CD4-positive, alpha-beta T cell treated with Interferon alpha-2 for 1 hour (primary cell): Measurements from ENCODE around the gene G3BP2.
"Not testable (repeated sequence)": the region's sequence is repeated elsewhere in the genome, so short reads cannot be mapped to it uniquely, and the experiment has no call there.

Experiments
- DNase-seq, 2 donors: peaks; one replicate each; pipeline ENCODE4 v3.0.0-alpha.2; 2020 to 2022

Gene G3BP2

DNA sequence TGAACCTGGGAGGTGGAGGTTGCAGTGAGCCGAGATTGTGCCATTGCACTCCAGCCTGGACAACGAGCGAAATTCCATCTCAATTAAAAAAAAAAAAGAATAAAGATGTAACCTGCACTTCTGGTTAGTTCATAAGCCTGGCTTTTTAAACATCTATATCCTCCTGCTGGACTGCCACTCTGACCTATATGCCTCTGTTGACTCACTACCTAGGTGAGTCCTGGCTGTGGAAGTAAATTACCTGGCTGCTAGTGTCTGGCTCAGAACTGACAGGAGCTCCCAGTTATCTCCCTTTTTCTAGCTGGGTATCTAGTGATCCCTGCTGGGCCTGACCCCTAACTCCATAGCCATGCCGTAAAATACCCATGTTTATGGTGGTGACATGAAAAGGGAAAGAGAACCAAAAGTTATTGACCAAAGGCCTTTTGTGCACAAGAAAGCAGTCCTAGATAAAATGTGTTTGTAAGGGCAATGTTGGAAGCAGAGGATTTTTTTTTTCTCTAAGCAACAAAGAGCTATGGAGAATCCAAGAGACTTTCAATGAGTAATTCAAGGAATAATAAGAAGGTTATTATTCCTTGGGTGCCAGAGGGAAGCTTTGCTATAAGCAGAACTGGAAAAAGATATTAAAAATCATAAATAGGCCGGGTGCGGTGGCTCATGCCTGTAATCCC lies 10.4 kb upstream of the G3BP2 start:
- DNase-seq, result no peak

DNA sequence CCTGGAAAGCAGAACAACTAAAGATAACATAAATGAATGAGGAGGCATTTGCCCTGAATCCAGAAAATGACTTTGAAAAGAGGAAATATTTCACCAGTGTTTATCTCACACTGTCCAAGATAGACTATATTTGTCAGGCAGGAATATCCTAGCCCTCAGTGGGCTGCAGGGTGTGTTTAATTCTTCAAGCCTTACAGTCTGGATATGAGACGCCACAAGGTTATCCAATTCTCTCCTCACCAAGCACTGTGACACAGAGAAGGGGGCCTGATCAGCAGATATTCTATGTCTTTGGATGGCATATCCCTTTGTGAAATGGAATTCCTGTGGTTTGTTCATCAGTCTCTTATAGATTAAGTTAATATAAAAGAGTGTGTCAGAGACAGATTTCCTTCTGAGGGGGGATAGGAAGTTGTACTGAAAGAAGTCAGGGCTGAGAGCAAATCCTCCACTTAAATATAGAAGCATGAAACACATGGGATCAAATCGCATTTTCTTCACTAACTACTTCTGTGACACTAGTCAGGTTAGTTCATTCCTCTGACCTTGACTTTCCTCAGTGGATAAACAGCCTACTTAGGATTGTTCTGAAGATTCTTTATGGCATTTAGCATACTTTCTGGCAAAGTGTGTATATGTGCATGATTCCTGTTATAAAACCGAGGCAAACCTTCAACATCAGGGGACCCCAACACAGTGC lies 6.8 kb upstream of the G3BP2 start:
- DNase-seq, result no peak

DNA sequence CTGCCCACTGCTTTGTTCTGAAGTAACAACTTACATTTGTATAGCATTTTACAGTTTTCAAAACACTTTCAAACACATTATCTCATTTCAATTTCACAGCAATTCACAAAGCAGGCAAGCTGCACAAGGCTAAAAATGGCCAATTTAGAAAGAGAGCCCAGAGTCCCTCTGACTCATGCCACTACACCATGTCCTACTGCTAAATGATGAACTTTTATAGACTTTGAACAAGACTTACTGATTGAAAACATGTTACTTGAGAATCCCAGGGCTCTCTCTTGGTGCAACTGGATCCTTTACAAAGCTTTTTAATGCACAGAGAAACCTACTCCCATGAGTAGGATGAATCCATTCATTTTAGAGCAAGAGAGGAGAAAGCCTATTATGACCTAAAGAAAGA lies 5.8 kb upstream of the G3BP2 start:
- no peak for DNase-seq

DNA sequence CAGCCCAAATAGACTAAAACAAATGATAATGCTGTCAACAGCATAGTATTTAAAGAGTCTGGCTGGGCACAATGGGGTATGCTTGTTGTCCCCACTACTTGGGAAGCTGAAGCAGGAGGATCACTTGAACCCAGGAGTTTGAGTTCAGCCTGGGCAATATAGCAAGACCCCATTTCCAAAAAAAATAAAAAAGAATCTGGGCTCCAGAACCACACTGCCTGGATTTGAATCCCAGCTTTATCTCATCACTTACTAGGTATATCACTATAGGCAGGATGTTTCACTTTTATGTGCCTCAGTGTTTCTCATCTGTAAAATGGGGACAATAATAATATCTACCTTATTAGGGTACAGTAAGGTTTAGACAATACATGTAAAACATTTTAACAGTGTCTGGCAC lies 5.3 kb upstream of the G3BP2 start:
- no peak for DNase-seq

DNA sequence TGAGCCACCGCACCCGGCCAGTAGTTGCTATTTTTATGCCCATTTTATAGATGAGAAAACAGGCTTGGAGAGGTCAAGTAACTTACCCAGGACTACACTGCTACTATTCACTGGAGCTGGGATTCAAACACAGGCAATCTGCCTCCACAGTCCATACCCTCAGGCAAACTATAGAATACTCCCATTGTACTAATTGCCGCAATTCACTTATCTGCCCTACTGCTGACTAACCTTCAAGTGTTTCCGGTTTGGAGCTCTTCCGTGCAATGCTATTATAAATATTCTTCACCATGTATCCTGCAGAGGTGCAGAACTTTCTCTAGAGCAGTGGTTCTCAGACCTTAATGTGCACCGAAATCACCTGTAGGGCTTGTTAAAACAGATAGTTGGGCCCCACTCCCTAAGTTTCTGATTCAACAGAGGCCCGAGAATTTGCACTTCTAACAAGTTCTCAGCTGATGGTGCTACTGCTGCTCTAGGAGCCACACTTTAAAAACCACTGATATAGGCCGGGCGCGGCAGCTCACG lies 1.9 kb upstream of the G3BP2 start:
- no peak for DNase-seq

DNA sequence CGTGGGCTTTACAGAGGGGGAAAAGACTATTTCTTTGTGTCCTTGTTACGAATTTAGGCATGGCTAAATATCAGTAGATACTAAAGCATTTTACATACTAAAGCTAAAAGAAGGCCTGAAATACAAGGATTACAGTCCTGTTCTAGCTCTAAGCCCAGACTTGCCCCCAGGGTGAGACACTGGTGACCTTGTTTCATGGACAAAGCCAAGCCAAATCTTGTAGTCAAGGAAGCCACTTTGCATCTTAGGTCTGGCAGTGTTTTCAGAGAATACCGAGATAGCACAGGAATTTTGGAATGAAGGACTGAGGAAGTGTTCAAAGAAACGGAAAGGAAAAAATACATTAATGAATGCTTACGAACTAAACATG lies 733 bp upstream of the G3BP2 start:
- no peak for DNase-seq

DNA sequence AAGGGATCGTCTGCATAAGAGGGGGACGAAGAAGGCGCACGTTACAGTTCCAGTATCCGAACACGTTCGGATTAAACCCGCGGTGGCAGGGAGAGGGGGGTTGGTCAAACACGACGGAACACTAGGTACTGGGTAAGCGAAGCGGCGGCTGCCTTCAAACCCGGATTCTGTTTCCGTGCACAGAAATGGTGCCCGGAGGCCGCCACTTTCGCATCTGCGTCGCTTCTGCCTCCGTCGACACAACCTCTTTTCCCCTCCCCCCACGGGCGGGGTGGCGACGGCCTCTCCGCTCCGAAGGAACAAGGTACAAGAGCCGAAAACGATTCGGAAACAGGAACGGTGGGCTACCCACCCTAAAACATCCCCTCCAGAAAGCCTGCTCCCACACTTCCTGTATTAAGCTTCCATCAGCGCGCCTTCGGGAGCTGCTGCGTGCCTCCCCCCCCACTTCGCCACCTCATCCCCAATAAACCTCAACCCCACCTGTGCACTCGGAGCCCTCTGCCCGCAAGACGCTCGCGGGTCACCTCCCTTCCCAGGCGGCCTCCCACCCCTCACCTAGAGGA lies 667 bp downstream of the G3BP2 start:
- DNase-seq, result peak; percentile 78 to 83

DNA sequence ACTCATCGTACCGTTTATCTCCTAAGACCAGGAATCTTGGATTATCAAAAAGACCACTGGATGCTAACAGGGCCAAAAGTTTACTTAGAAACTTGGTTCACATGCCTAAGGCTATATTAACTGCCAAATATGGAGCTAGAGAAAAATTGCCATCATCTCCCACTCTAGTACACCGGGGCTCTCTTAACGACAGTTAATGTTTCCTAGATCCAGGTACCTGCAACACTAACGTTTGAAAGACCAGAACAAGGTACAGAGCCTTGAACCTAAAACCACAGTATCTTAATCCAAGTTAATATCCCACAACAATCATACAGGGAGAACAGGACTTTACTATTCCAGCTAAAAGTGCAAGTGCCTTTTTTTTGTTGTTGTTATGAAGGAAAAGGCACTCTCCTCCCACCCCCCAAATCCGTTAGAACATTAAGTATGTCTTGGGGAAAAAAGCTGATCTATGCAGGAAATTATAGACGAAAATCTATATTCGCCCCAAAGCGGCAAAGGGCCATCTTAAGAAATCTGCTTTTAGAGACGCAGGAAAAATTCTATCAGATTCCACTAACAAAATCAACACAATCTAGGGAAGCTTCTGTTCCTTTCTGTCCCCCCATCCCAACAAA lies 1.3 kb downstream of the G3BP2 start:
- no peak for DNase-seq

DNA sequence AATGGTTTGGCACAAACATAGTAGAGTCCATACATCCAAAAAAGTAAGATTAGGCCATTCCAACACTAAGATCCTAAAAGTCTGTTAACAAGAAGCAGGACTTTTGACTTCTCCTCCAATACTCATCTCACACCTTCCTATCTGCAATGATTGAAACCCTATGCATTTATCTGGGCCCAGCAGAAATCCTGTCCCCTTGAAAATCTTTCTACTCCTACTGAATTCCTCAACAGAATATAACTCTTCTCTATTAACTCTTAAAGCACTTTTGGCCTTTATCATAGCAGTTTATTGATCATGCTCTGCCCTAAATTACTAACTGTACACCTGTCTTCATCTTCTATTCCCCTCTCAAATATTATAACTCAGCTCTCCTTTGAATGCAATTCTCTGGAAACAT lies 4.6 kb downstream of the G3BP2 start:
- DNase-seq, result no peak

DNA sequence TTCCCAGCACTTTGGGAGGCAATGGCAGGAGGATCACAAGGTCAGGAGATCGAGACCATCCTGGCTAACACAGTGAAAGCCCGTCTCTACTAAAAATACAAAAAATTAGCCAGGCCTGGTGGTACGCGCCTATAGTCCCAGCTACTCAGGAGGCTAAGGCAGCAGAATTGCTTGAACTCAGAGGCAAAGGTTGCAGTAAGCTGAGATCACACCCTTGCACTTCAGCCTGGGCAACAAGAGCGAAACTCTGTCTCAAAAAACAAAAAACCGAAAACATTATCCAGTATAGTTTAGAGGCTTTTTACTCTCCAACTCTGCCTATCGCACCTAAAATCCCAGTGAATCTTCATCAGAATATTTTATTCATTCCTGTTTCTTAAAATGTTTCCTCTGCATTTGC lies 5.6 kb downstream of the G3BP2 start:
- DNase-seq, result not testable (repeated sequence)

DNA sequence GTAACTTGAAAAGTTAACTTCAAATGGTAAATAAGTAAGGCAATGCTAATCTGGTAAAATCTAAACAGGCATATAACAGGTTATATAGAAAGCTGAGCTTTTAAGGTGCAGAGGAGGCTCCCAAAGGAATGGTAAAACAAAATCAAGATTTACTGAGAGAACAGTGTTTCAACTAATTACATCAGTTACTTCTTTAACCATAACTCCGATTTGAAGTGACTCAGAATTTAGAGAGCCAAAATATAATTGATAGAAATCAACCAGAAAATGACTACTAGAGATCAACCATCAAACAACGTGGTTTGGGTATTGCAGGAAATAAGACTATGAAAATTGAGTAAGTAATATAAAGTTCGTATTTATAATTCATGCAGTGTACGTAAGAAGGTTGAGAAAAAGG lies 6.9 kb downstream of the G3BP2 start:
- no peak for DNase-seq

DNA sequence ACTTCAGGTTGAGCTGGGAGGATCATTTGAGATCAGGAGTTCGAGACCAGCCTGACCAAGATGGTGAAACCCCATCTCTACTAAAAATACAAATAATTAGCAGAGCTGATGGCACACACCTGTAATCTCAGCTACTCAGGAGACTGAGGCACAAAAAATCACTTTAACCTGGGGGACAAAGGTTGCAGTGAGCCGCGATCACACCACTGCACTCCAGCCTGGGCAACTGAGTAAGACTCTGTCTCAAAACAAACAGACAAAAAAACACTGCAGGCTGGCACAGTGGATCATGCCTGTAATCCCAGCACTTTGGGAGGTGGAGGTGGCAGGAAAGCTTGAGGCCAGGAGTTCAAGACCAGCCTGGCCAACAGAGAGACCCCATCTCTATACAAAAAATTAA lies 8.6 kb downstream of the G3BP2 start:
- DNase-seq, result not testable (repeated sequence)

DNA sequence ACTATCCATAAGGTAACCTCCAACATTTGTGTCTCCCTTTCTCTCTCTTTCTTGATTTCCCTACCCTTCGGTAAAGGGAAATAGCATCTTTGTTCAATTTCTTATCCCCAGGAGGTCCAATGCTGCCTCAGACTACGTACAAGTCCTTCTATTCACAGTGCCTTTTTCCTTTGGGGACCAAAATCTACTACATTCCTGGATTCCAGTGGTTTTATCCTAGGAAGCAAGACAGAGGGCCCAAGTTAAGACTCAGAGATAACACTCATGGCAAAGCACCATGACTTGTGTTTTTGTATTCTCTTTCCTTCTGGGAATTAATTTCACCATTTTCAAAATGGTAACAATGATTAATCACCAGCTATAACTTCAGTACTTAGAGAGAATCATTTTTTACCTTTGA lies 10.6 kb downstream of the G3BP2 start:
- no peak for DNase-seq

DNA sequence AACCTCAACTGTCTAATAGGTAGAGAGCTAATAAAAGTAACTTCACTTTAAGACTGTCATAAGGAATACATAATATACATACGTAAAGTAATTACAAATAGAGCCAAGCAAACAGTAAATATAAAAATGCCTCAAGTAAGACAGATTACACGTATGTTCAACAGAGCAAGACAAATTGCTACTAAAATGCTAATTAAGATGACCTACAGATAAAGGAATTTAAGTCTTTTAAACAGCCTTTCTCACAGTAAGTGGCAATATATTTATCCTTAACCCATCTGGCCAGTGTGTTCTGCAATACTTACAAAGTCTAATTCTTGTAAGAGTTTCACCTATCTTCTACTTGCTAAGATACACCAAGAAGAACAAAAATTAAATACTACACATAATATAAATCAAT lies 12.7 kb downstream of the G3BP2 start:
- no peak for DNase-seq

DNA sequence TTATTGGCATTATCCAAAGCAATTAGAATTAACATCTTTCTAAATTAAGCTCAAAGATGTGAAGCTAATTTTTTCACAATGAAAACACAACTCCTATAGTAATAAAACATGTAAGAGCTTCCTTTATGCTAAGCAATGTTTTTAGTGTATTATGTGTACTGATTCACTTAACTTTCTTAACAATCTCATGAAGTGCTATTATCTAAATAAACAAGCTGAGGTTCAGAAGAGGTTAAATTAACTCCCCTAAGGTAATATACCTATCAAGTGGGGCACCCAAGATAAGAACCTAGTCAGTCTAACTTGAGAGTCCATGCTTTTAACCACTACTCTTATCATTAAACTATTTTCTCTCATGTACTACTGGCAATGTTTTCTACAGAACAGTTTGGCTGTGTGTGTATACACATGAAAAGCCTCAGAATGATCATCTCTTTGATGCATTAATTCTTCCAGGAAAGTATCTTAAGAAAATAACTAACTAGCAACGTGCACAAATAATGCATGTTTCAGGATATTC lies 13.6 kb downstream of the G3BP2 start:
- DNase-seq, result no peak

DNA sequence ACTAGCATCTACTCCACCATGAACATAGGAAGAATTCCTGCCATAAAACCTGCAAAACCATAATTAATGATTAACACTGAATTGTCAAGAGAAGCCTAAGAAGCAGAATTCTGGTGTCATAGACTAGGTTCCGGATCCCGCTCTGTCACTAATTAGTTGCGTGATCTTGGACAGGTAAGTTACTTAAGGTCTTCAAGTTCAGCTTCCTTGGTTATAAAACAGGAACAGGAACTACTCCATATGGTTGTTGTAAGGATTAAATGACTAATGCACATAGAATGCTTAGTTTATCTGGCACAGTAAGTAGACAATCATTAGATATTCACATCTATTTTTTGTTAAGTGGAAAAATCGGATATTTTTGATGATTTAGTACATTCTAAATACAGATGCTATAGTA lies 14.3 kb downstream of the G3BP2 start:
- no peak for DNase-seq

DNA sequence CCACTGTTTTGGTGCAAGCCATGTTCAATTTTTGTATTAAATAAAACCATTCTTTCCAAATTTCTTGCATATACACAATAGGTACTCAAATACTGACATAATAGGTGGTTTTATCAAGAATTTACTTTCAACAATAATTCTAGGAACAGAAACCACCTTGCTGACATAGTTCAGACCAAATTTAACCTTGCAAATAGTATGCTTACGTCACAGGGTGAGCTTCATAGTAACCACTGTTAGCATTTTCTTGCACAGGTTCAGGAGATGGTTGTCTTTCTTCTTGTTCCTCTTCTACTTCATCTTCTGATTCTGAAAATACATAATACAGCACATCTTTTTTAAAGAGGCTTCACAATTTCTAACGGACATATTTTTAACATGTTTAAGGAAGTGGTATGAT lies 17.6 kb downstream of the G3BP2 start:
- DNase-seq, result peak; percentile 15 to 75

DNA sequence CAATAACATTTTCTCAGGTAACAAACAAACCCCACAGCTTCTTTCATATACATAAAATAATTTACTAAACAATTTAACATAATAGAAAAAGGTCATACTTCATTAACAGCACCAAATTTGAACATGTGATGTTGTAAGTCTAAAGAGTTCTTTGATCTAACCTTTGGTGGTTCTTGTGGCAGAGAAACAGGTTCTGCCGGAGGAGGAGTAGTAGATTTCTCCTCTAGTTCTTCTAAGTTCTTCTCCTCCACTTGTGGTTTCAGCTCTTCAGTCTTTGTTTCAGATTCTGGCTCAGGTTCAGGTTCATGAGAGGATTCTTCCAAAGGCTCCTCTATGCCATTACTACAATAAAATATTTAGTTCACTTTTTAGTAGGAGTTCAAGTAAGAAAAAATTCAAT lies 18.3 kb downstream of the G3BP2 start:
- DNase-seq, result peak; percentile 18 to 60

DNA sequence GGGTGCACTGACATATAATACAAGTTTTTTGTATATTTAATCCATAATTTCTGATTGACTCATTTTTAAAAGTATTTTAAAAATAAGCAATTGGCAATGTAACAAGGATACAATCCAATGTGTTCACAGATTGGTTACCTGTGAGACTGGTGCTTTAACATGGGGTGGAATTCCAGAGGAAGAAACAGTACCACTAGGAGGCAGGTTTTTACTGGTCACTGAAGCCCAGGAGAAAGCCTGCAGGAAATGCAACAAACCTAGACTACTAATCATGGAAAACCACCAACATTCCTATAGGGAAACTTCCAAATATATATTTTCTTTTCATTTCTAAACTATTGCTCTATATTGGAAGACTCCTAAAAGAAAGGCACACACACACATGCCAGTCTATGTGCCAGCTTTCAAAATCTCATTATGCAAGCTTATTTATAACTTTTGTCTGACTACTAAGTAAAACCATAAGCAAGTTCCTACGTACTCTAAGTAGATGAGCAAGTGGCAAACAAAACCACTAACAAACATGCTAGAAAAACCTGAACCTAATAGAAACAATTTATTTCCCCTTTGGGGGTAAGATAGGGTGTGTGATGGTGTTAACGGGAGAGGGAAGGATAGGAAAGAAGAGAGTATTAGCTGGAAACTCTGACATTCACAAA lies 19.2 kb downstream of the G3BP2 start:
- DNase-seq, result no peak

DNA sequence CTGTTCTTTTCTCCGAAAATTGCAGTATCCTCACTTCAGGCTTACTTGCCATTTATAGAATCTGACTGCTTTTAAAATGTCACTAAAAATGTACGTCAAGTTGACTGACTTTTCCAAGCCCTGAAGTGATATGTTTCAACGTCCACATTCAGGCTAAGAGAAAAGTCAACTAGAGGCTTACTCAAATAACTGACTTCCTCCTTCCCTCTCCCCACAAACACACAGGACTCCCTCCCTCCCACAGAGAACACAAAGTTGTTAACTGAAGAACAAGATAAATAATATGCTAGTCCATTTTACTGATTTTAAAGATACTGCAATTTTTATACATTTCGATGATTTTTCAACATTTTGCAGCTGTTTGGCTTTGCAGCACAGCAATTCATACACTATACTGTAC lies 29.1 kb downstream of the G3BP2 start:
- DNase-seq, result no peak

DNA sequence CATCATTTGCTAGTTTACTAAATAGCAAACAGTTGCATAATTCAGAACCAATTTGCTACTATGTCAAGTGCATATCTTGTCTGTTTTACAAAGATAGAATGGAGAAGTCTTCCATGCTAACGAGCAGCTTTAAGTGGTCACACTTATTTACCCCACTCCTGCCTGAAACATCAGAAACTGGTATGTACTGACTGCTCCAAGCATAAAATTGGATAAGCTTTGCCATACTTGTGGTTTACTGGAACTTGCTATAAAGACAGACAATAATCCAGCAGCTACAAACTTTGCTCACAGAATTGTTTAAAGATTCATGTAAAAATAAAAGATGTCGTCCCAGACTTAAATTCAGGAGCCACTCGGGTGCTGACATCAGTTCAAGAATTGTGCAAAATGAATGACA lies 29.6 kb downstream of the G3BP2 start:
- no peak for DNase-seq

DNA sequence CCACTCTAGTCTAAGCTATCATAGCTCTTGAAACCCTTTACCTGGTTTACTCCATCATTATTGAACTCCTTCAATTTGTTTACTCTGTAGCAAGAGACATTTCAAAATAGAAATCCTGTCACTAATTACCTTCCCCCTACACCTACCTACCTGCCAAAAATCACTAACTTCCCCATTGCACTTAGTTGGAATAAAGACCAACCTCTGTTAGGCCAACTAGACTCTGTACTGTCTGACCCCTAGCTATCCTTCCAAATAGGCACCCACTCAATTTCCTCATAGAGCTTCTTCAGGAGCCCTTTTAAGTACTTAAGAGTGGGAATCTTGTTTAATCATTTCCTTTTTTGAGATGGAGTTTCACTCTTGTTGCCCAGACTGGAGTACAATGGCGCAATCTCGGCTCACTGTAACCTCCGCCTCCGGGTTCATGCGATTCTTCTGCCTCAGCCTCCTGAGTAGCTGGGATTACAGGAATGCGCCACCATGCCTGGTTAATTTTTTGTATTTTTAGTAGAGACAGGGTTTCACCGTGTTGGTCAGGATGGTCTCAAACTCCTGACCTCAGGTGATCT lies 34.0 kb downstream of the G3BP2 start:
- no peak for DNase-seq

DNA sequence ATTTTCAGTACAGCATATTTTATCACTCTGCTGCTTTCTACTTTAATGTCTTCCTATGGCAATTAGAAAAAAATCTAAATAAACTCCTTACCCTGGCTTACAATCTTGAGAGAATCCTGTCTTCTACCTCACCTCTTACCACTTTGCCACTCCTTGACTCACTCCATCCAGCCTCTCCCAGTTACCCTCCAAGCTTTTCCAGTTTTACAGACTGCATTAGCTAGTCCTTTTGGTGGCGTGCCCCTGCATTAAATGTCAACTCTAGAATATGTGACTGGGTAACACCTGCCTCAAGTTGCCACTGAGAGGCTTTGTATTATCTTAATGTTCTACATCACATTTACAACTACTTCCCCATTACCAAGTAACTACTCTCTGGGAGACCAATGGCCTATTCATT lies 35.4 kb downstream of the G3BP2 start:
- no peak for DNase-seq
